BJ (cell line): ENCODE results near the gene MET. TPM values are rescaled to one million over a fixed set of nuclear protein-coding genes. Genes with fewer than 3 reads are reported as not detected.

Experiments
- CTCF ChIA-PET: fragments of 350-600 bp; formaldehyde crosslinking; extraction: SDS; loops from one replicate; lab custom pipeline; 2021; ENCODE audit warnings: antibody characterized with exemption, inconsistent platforms; lab: Yijun Ruan, JAX
- POLR2A ChIA-PET: fragments of 300-600 bp; sonication (Branson Sonifier 250); formaldehyde crosslinking; extraction: SDS; loops from one replicate; lab custom pipeline; 2021; ENCODE audit warnings: antibody characterized with exemption; lab: Charles Lee
- DNase-seq: peaks from one replicate; pipeline ENCODE4 v3.0.0-alpha.2; 2011; ENCODE audit warnings: low read depth
- H3K27me3 ChIP-seq: 2 replicates; pipeline ENCODE4 v1.6.0; 2011; ENCODE audit warnings: low read length; ENCODE audit not compliant: control insufficient read depth, insufficient read depth
- H3K36me3 ChIP-seq: 2 replicates; pipeline ENCODE4 v1.5.1; 2011; ENCODE audit warnings: low read length; ENCODE audit not compliant: control insufficient read depth, insufficient read depth
- H3K4me3 ChIP-seq: 2 replicates; pipeline ENCODE4 v1.5.1; 2011; ENCODE audit warnings: low read depth, mild to moderate bottlenecking, control low read depth, low read length
- polyA plus RNA-seq: library from polyadenylated mRNA; depleted of rRNA; stranded (reverse); fragments of >200 nt; gene quantifications from 2 replicates; pipeline ENCODE4 v1.2.3, GENCODE V29; 2011
- TF ChIP-seq, protein P1 (sequence below): IDR thresholded peaks from 2 replicates; pipeline ENCODE4 v1.5.1; 2011; ENCODE audit warnings: low read depth, mild to moderate bottlenecking, control low read depth, inconsistent platforms, low read length, moderate library complexity; ENCODE audit not compliant: insufficient read depth

Gene MET
- polyA plus RNA-seq, 1 experiment = 68.3 TPM

DNA sequence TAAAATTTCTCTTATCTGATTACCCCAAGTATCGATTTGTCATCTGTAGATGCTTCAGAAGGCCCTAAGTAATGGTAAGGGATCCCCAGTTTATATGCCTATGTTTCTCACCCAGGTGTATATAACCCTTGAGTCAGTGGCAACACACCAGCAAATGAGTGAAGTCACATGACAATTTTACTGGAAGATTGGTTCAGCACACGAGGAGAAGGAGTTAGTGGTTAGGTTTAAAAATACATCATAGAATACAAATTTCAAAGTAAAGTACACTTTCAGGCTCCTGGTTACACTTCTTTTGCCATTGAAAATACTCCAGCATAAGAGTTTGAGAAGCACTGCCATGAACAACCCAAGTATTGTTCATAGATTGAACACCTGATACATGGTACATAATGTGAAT lies 160.7 kb downstream of the MET start:
- POLR2A ChIA-PET = interaction anchor here (0.7 kb wide), 1 partner anchor 204 kb away, joined by 3 read pairs; no protein-coding TSS in a partner anchor
- CTCF ChIA-PET = no interaction called here
- TF ChIP-seq, protein P1, sequence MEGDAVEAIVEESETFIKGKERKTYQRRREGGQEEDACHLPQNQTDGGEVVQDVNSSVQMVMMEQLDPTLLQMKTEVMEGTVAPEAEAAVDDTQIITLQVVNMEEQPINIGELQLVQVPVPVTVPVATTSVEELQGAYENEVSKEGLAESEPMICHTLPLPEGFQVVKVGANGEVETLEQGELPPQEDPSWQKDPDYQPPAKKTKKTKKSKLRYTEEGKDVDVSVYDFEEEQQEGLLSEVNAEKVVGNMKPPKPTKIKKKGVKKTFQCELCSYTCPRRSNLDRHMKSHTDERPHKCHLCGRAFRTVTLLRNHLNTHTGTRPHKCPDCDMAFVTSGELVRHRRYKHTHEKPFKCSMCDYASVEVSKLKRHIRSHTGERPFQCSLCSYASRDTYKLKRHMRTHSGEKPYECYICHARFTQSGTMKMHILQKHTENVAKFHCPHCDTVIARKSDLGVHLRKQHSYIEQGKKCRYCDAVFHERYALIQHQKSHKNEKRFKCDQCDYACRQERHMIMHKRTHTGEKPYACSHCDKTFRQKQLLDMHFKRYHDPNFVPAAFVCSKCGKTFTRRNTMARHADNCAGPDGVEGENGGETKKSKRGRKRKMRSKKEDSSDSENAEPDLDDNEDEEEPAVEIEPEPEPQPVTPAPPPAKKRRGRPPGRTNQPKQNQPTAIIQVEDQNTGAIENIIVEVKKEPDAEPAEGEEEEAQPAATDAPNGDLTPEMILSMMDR = no peak
- Histone ChIP-seq H3K4me3 (no peak overlapping the region), H3K36me3 (no peaks in the 10 kb centered on the region), H3K27me3 (no peaks in the 10 kb centered on the region)
- DNase-seq = no peak

DNA sequence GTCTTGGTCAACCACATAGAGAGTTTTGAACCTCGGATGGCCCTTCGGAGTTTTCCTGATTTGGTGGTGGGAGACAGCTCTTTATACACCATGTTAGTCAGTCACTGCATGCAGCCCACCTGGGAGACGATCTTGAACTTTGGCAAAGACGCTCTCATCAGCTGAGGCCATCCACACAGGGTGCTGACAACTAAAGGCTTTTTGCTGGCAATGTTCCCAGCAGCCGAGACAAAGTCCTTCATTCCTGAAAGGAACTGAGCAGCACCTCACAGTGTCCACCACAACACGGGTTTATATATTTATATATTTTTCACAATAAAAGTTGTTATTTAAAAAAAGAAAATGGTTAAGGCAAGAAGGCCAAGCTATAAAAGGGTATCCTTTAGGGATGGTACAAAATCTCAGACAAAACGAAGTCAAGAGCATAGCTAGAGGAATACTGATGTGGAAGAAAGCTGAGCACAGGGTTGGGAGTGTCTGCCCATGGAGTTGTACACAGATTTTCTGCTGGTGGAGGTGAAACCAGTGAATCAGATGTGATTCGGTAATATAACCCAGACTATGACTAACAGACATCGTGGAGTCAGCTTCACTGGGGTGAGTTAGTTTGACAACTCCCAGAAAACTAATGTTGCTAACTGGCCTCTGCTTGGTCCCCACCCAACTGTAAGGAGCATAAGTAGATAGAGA lies 163.0 kb downstream of the MET start:
- H3K36me3 ChIP-seq = no peaks in the 10 kb centered on the region
- no peak overlapping the region for H3K4me3 ChIP-seq
- TF ChIP-seq, protein P1 = no peak
- DNase-seq = no peak
- POLR2A ChIA-PET = no interaction called here
- CTCF ChIA-PET = no interaction called here
- H3K27me3 ChIP-seq = no peaks in the 10 kb centered on the region

DNA sequence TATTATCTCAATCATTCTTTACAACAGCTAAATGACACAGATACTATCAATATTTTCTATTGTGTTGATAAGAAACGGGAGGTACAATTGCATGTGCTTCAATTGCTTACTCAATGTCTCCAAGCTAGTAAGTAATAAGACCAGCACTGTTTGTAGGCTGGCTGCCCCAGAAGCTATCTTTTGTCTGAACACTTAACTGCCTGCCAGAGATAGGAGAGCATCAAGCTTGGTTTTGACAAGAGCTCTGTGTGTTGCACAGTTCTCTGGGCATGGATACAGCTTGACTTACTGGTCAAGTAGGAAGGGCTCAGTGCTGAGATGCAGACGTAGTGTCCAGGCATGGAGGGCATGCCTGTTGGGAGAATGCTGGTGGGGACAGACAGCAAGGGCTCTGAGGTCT lies 164.1 kb downstream of the MET start:
- ChIA-PET CTCF (interaction anchor here (1.1 to 1.5 kb wide), 2 partner anchors 13 to 244 kb away, joined by 3 to 5 read pairs; no protein-coding TSS in a partner anchor), POLR2A (no interaction called here)
- Histone ChIP-seq H3K36me3 (no peaks in the 10 kb centered on the region), H3K27me3 (no peaks in the 10 kb centered on the region), H3K4me3 (no peak overlapping the region)
- no peak for DNase-seq
- TF ChIP-seq, protein P1 = no peak

DNA sequence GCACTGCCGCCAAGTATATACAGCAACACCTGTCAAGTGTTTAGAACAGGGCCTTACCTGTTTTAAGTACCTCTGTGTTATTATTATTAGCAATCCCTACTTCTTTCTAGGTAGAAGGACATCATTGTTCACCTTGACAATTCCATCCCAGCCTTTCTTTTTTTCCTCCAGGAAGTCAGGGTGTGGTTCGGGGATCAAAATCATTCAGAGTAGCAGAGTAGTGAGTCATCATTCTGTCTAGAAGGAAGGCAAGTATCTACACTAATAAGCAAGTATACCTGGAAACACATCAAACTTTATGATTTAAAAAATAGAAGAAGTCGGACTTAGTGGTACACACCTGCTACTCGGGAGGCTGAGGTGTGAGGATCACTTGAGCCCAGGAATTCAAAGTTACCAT lies 164.9 kb downstream of the MET start:
- POLR2A ChIA-PET = no interaction called here
- Histone ChIP-seq H3K4me3 (no peak overlapping the region), H3K27me3 (peaks cover 2% of the 10 kb centered on the region; the same call in 1 of the 2 replicates), H3K36me3 (no peaks in the 10 kb centered on the region)
- no peak for DNase-seq
- CTCF ChIA-PET = interaction anchor here (1.1 to 1.5 kb wide), 2 partner anchors 14 to 245 kb away, joined by 3 to 5 read pairs; no protein-coding TSS in a partner anchor
- TF ChIP-seq, protein P1 = no peak

DNA sequence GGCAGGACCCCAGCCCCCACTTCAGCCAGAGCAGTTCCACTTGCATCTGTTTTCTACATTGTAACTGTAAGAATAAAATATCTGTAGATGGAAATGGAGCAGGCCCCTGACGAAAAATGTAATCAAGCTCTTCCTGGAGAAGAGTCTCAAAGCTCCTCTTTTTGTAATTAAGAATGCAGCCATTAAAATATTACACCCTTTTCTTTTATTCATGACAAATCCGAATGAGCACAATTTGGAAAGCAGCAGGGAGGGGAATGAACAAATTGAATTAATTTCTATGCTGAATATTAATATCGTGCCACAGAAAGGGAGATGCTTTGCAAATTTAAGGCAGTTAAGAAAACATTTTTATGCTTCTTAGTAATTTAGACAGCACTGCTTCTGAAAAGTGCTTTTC lies 165.6 kb downstream of the MET start:
- ChIA-PET POLR2A (no interaction called here), CTCF (no interaction called here)
- DNase-seq = no peak
- TF ChIP-seq, protein P1 = no peak
- no peak overlapping the region for H3K4me3 ChIP-seq
- peaks cover 2% of the 10 kb centered on the region; the same call in 1 of the 2 replicates for H3K27me3 ChIP-seq
- no peaks in the 10 kb centered on the region for H3K36me3 ChIP-seq
